Hepatocyte (in vitro differentiated cells): Measurements from ENCODE around the gene ZNF142. TPM values are rescaled to one million over a fixed set of nuclear protein-coding genes. Genes with fewer than 3 reads are reported as not detected.

Experiments
- DNase-seq: peaks from one replicate; pipeline ENCODE4 v3.0.0-alpha.2; 2016; ENCODE audit warnings: low spot score
- H2AFZ ChIP-seq: fragments of 200-600 bp; sonication (generic); 2 replicates; pipeline ENCODE4 v1.6.0; 2016; ENCODE audit warnings: antibody characterized with exemption, mild to moderate bottlenecking
- H3K27ac ChIP-seq: fragments of 200-600 bp; sonication (generic); 2 replicates; pipeline ENCODE4 v1.5.1; 2016; ENCODE audit warnings: mild to moderate bottlenecking
- H3K27me3 ChIP-seq: fragments of 200-600 bp; sonication (generic); 2 replicates; pipeline ENCODE4 v1.6.1; 2016
- H3K36me3 ChIP-seq: fragments of 200-600 bp; sonication (generic); replicated peaks from 2 replicates; pipeline ENCODE4 v1.5.1; 2016; ENCODE audit warnings: low read depth; ENCODE audit not compliant: insufficient read depth
- H3K4me1 ChIP-seq: fragments of 200-600 bp; sonication (generic); 2 replicates; pipeline ENCODE4 v1.5.1; 2016; ENCODE audit warnings: mild to moderate bottlenecking, moderate library complexity; ENCODE audit not compliant: insufficient read depth
- H3K4me2 ChIP-seq: fragments of 200-600 bp; sonication (generic); 2 replicates; pipeline ENCODE4 v1.6.0; 2016
- H3K4me3 ChIP-seq: fragments of 200-600 bp; sonication (generic); 2 replicates; pipeline ENCODE4 v1.5.1; 2016; ENCODE audit warnings: mild to moderate bottlenecking
- H3K79me2 ChIP-seq: fragments of 200-600 bp; sonication (generic); 2 replicates; pipeline ENCODE4 v1.6.0; 2017; ENCODE audit warnings: mild to moderate bottlenecking
- H3K9me2 ChIP-seq: fragments of 200-600 bp; sonication (generic); replicated peaks from 2 replicates; pipeline ENCODE4 v1.6.0; 2017; ENCODE audit warnings: mild to moderate bottlenecking; ENCODE audit not compliant: insufficient read depth
- H3K9me3 ChIP-seq: fragments of 200-600 bp; sonication (generic); 2 replicates; pipeline ENCODE4 v1.5.1; 2016; ENCODE audit warnings: low read depth, mild to moderate bottlenecking
- H4K20me1 ChIP-seq: fragments of 200-600 bp; sonication (generic); 2 replicates; pipeline ENCODE4 v1.6.0; 2016; ENCODE audit warnings: mild to moderate bottlenecking; ENCODE audit not compliant: insufficient read depth, poor library complexity, severe bottlenecking
- EZH2 ChIP-seq: fragments of 200-600 bp; sonication (generic); IDR thresholded peaks from 2 replicates; pipeline ENCODE4 v1.6.1; 2016; ENCODE audit warnings: antibody characterized with exemption, mild to moderate bottlenecking, borderline replicate concordance
- EZH2phosphoT487 ChIP-seq: fragments of 200-600 bp; sonication (generic); IDR thresholded peaks from one replicate; pipeline ENCODE4 v1.6.1; 2018; ENCODE audit warnings: antibody characterized with exemption, mild to moderate bottlenecking, low read depth, moderate library complexity; ENCODE audit not compliant: unreplicated experiment, severe bottlenecking
- WGBS: methylation state at CpG from one replicate; pipeline ENCODE4 v1.1.6; 2016; ENCODE audit warnings: low lambda C conversion rate; ENCODE audit errors: missing lambda C conversion rate; 5-methylcytosine and 5-hydroxymethylcytosine counted together
- polyA plus RNA-seq: library from polyadenylated mRNA; unstranded; fragments of >200 nt; fragmentation: Nextera tagmentation; extraction: Ambion mirVana; gene quantifications from 2 replicates; pipeline ENCODE4 v1.2.1, GENCODE V29; 2016
- total RNA-seq: library from RNA; depleted of rRNA; stranded (reverse); fragments of >200 nt; gene quantifications from 2 replicates; pipeline ENCODE4 v1.2.3, GENCODE V29; 2014
- TF ChIP-seq, protein P1 (sequence below): fragments of 200-600 bp; sonication (generic); IDR thresholded peaks from 2 replicates; pipeline ENCODE4 v1.5.1; 2016; ENCODE audit warnings: antibody characterized with exemption, mild to moderate bottlenecking; ENCODE audit not compliant: poor library complexity

The ZNF142 gene
- total and polyA plus RNA-seq, 2 experiments from 2014 or later, result 6.0 to 8.9 TPM

DNA sequence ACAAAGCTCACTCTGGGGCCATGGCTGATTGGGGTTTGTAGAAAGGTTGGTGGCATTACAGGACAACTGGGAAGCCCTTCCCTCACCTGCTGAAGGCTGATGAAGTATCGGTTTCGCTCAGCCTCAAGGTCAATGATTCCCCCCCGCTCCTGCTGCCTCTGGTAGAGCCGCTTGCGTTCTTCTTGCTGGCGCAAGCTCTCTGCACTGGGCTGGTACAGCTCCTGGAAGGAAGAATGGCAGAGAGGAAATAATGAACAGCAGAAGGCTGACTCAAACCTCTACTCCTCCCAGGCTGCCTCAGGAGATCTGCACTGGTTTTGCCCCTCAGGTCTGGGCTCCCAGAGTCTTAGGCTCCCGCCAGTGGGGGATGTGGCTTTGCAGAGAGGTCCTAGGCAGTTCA is 5.2 kb upstream of the ZNF142 start:
- H3K79me2 ChIP-seq, result peaks cover 15% of the 10 kb centered on the region
- H3K4me3 ChIP-seq, result no peak overlapping the region
- no peaks in the 10 kb centered on the region for H3K36me3 ChIP-seq
- H3K4me1 ChIP-seq, result peaks cover 4% of the 10 kb centered on the region
- 98% methylated on average over 7 of the region's 7 CpGs for WGBS
- H3K27me3 ChIP-seq, result no peaks in the 10 kb centered on the region
- no peaks in the 10 kb centered on the region for H3K9me3 ChIP-seq
- no peak overlapping the region for H3K27ac ChIP-seq
- H3K4me2 ChIP-seq, result no peak overlapping the region
- H4K20me1 ChIP-seq, result no peaks in the 10 kb centered on the region
- no peak overlapping the region for H2AFZ ChIP-seq
- H3K9me2 ChIP-seq, result no peaks in the 10 kb centered on the region
- DNase-seq, result no peak
- TF ChIP-seq EZH2 (no peak), EZH2phosphoT487 (no peak)
- TF ChIP-seq, protein P1, sequence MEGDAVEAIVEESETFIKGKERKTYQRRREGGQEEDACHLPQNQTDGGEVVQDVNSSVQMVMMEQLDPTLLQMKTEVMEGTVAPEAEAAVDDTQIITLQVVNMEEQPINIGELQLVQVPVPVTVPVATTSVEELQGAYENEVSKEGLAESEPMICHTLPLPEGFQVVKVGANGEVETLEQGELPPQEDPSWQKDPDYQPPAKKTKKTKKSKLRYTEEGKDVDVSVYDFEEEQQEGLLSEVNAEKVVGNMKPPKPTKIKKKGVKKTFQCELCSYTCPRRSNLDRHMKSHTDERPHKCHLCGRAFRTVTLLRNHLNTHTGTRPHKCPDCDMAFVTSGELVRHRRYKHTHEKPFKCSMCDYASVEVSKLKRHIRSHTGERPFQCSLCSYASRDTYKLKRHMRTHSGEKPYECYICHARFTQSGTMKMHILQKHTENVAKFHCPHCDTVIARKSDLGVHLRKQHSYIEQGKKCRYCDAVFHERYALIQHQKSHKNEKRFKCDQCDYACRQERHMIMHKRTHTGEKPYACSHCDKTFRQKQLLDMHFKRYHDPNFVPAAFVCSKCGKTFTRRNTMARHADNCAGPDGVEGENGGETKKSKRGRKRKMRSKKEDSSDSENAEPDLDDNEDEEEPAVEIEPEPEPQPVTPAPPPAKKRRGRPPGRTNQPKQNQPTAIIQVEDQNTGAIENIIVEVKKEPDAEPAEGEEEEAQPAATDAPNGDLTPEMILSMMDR, result no peak

DNA sequence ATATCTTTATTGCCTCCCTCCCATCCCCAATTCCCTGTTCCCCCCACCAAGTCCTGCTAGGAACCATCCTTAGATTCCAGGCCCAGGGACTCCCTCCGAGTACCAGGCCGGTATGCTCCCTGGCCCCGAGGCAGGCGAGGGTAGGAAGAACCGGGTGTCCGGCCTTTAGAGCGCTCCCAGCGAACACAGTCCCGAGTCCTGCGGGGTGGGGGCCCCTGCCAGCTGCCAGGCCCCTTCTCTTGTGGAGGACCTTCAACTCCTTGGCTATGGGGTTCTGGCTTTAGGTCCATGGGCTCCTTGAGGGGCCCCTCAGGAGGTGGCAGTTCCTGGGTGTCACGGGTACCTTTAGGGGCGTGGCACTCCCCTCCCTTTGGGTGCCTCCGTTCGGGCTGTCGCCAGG is 4.5 kb upstream of the ZNF142 start:
- Histone ChIP-seq H3K4me2 (no peak overlapping the region), H3K36me3 (no peaks in the 10 kb centered on the region), H4K20me1 (no peaks in the 10 kb centered on the region), H3K4me1 (peaks cover 4% of the 10 kb centered on the region), H3K9me3 (no peaks in the 10 kb centered on the region), H3K79me2 (peaks cover 7% of the 10 kb centered on the region), H3K27ac (no peak overlapping the region), H3K9me2 (no peaks in the 10 kb centered on the region), H3K27me3 (no peaks in the 10 kb centered on the region), H2AFZ (no peak overlapping the region), H3K4me3 (no peak overlapping the region)
- DNase-seq, result no peak
- TF ChIP-seq, protein P1, result no peak
- no peak for TF ChIP-seq EZH2
- TF ChIP-seq EZH2phosphoT487, result no peak
- 96% methylated on average over 15 of the region's 15 CpGs for WGBS

DNA sequence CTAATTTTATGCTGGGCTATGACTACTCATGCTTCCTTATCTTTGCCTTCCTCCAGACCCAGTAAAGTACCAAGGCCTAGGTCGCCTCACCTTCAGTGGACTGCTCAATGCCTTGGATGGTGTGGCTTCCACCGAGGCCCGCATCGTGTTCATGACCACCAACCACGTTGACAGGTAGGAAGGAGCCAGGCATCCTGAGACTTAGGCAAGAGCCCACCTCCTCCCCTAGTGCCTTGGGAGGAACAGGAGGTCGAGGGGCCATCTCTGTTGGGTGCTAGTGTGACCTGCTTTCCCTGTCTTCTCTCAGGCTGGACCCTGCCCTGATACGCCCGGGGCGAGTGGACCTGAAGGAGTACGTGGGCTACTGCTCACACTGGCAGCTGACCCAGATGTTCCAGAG is 3.4 kb upstream of the ZNF142 start:
- Histone ChIP-seq H3K9me2 (no peaks in the 10 kb centered on the region), H3K27ac (no peak overlapping the region), H3K79me2 (peaks cover 14% of the 10 kb centered on the region), H3K4me1 (peaks cover 4% of the 10 kb centered on the region), H3K4me2 (no peak overlapping the region), H2AFZ (no peak overlapping the region), H3K4me3 (no peak overlapping the region), H4K20me1 (no peaks in the 10 kb centered on the region), H3K9me3 (no peaks in the 10 kb centered on the region), H3K27me3 (no peaks in the 10 kb centered on the region), H3K36me3 (no peaks in the 10 kb centered on the region)
- 95% methylated on average over 10 of the region's 10 CpGs for WGBS
- no peak for DNase-seq
- TF ChIP-seq EZH2phosphoT487 (no peak), EZH2 (no peak)
- TF ChIP-seq, protein P1, result no peak

DNA sequence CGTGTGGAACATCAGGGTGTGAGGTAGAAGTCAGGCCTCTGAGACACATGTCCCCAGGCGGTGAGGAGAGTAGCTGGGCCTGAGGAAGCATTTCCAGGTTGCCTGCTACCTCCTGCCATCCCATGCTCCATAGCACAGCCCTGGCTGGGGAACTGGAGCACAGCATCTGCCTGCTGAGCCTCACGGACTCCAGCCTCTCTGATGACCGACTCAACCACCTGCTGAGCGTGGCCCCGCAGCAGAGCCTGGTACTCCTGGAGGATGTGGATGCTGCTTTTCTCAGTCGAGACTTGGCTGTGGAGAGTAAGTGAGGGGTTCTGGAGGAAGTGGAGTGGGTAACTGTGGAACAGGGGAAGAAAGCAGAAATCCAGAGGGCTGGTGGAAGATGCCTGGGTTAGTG is 3.0 kb upstream of the ZNF142 start:
- TF ChIP-seq, protein P1, result no peak
- no peak for TF ChIP-seq EZH2
- no peak for TF ChIP-seq EZH2phosphoT487
- H3K4me3 ChIP-seq, result no peak overlapping the region
- H3K27me3 ChIP-seq, result no peaks in the 10 kb centered on the region
- H3K4me2 ChIP-seq, result no peak overlapping the region
- H2AFZ ChIP-seq, result no peak overlapping the region
- peaks cover 4% of the 10 kb centered on the region for H3K4me1 ChIP-seq
- H3K36me3 ChIP-seq, result no peaks in the 10 kb centered on the region
- H3K9me2 ChIP-seq, result no peaks in the 10 kb centered on the region
- DNase-seq, result no peak
- H3K79me2 ChIP-seq, result peaks cover 19% of the 10 kb centered on the region
- no peaks in the 10 kb centered on the region for H4K20me1 ChIP-seq
- no peak overlapping the region for H3K27ac ChIP-seq
- 94% methylated on average over 7 of the region's 7 CpGs for WGBS
- H3K9me3 ChIP-seq, result no peaks in the 10 kb centered on the region
